ENCODE results near the gene SAFB2.

DNA sequence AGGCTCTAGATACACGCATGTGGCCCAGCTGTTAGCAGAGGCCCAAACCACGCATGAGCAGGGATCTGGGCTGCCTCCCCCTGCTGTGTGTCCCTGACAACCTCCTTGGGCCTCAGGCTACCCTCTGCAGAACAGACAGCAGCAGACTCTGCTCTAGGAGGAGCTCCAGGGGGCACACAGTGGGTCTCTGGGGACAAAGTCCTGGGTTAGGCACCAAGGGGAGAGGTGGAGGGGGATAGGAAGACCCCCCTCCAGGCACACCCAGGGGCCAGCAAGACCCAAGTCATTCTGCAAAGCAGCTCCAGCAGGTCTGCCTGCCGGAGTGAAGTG lies 62.8 kb downstream of the SAFB2 start:
- no peak for TF ChIP-seq CTCF (IDR thresholded peaks at IDR 0.05)
- TF ChIP-seq POLR2A (IDR thresholded peaks at IDR 0.05) = no peak
- no peak for TF ChIP-seq EP300 (IDR thresholded peaks at IDR 0.05)

Data from tibial nerve (tissue), 4 donors.